OCI-LY1 (cell line): ENCODE measurements around the gene TSR1.

Experiments
- CTCF ChIP-seq: fragments of 200-600 bp; sonication (generic), shearing (Covaris generic); IDR thresholded peaks from 2 replicates; pipeline ENCODE4 v1.5.1; 2017; ENCODE audit warnings: mild to moderate bottlenecking, antibody characterized with exemption, low read length, moderate library complexity, mixed read lengths
- EZH2 ChIP-seq: fragments of 200-600 bp; sonication (generic), shearing (Covaris generic); IDR thresholded peaks from 2 replicates; pipeline ENCODE4 v1.8.0; 2017; ENCODE audit warnings: borderline replicate concordance, mixed run types, mild to moderate bottlenecking, antibody characterized with exemption, low read length, moderate library complexity, mixed read lengths

GRCh38 chr17:2295575-2295974 lies 40.7 kb downstream of the TSR1 start:
- TF ChIP-seq CTCF (no peak), EZH2 (no peak)
